ENCODE results near the gene HDAC4.

GRCh38 chr2:239184179-239184578 is 216.6 kb downstream of the HDAC4 start:
- TF ChIP-seq POLR2AphosphoS5 (IDR thresholded peaks at IDR 0.05) = no peak
- TF ChIP-seq CTCF (IDR thresholded peaks at IDR 0.05) = no peak
- no peak for TF ChIP-seq POLR2A (IDR thresholded peaks at IDR 0.05)
- no peak for TF ChIP-seq EP300 (IDR thresholded peaks at IDR 0.05)
